NK-92 (cell line): ENCODE results near the gene PLXNA2.

Experiments used
- DNase-seq: peaks from one replicate; lab custom pipeline; 2025; ENCODE audit not compliant: unreplicated experiment; lab: John Stamatoyannopoulos, UW

PLXNA2 gene

GRCh38 chr1:208149776-208150514 lies 94.2 kb downstream of the PLXNA2 start:
- DNase-seq, result no peak

GRCh38 chr1:208149213-208149612 lies 95.0 kb downstream of the PLXNA2 start:
- no peak for DNase-seq

- DNase-seq, result no peak
Observed at GRCh38 chr1:208148380-208148779, 95.8 kb downstream of the PLXNA2 start.

GRCh38 chr1:208146650-208147049 lies 97.5 kb downstream of the PLXNA2 start:
- no peak for DNase-seq

- no peak for DNase-seq
Observed at GRCh38 chr1:208145167-208145566, 99.0 kb downstream of the PLXNA2 start.

- no peak for DNase-seq
Observed at GRCh38 chr1:208142590-208143382, 101.4 kb downstream of the PLXNA2 start.

- DNase-seq, result no peak
Observed at GRCh38 chr1:208141610-208142192, 102.5 kb downstream of the PLXNA2 start.

- no peak for DNase-seq
Observed at GRCh38 chr1:208139434-208140045, 104.6 kb downstream of the PLXNA2 start.

- DNase-seq, result no peak
Observed at GRCh38 chr1:208137193-208137592, 107.0 kb downstream of the PLXNA2 start.

GRCh38 chr1:208136459-208137182 lies 107.6 kb downstream of the PLXNA2 start:
- no peak for DNase-seq

GRCh38 chr1:208135354-208135753 lies 108.8 kb downstream of the PLXNA2 start:
- no peak for DNase-seq

- DNase-seq, result no peak
Observed at GRCh38 chr1:208134491-208134890, 109.7 kb downstream of the PLXNA2 start.

- DNase-seq, result no peak
Observed at GRCh38 chr1:208133355-208133754, 110.8 kb downstream of the PLXNA2 start.

- no peak for DNase-seq
Observed at GRCh38 chr1:208132287-208132882, 111.8 kb downstream of the PLXNA2 start.

GRCh38 chr1:208131621-208132286 lies 112.4 kb downstream of the PLXNA2 start:
- DNase-seq, result no peak

- no peak for DNase-seq
Observed at GRCh38 chr1:208129487-208129886, 114.7 kb downstream of the PLXNA2 start.

- DNase-seq, result no peak
Observed at GRCh38 chr1:208129060-208129459, 115.1 kb downstream of the PLXNA2 start.

- no peak for DNase-seq
Observed at GRCh38 chr1:208127792-208128529, 116.2 kb downstream of the PLXNA2 start.

- DNase-seq, result no peak
Observed at GRCh38 chr1:208127284-208127683, 116.9 kb downstream of the PLXNA2 start.
